K562 (cell line): ENCODE data around the gene DHRS3. TPM values are rescaled to one million over a fixed set of nuclear protein-coding genes. Genes with fewer than 3 reads are reported as not detected.

Experiments
- ATAC-seq: fragments of 200-7000 bp; cut with Tn5 transposase; 3 replicates; pipeline ENCODE4 v1.9.1; 2020; ENCODE audit warnings: moderate library complexity
- BruUV-seq: library from RNA; stranded (reverse); fragments of 400-500 nt; replicated peaks from 2 replicates; lab custom pipeline; 2021; lab: Mats Ljungman, UMichigan
- CTCF ChIA-PET: fragments of 300-600 bp; formaldehyde crosslinking; extraction: SDS; loops from one replicate; lab custom pipeline; 2021; ENCODE audit warnings: low intra/inter-chr PET ratio; lab: Yijun Ruan, JAX
- POLR2A ChIA-PET: fragments of 300-600, 350-650 bp; sonication (Branson Sonifier 250); formaldehyde crosslinking; extraction: SDS; loops from one replicate; lab custom pipeline; 2021; ENCODE audit warnings: antibody characterized with exemption, inconsistent platforms; lab: Yijun Ruan, JAX
- DNase-seq, 4 experiments: peaks; one replicate each; pipeline versions ENCODE4 v3.0.0 to v3.0.0-alpha.2; 2011 to 2018; ENCODE audit warnings: low spot score in 3 of 4, mixed read lengths in 3 of 4; ENCODE audit errors: extremely low read depth in 1 of 4
- FAIRE-seq: peaks from 2 replicates; lab custom pipeline; 2011; peaks lifted over from hg19 to GRCh38; lab: Jason Lieb, UNC
- H2AFZ ChIP-seq: 2 replicates; pipeline ENCODE4 v1.6.0; 2011; ENCODE audit warnings: low read depth, low read length, control low read depth, inconsistent platforms
- H3K27ac ChIP-seq: fragments of 200-600 bp; 3 replicates; pipeline ENCODE4 v1.8.0; 2011; ENCODE audit warnings: low read depth, mild to moderate bottlenecking, control low read depth, inconsistent platforms, low read length, moderate library complexity, mixed read lengths; ENCODE audit errors: extremely low read depth
- H3K27me3 ChIP-seq, 2 experiments: fragments of 300-600 bp in 1 of 2; 2 replicates in 1 of 2; 3 replicates in 1 of 2; pipeline versions ENCODE4 v1.6.0 to v1.8.0; 2011; ENCODE audit warnings: inconsistent platforms in 2 of 2, low read length in 2 of 2, mild to moderate bottlenecking in 1 of 2, mixed read lengths in 1 of 2, moderate library complexity in 1 of 2; ENCODE audit not compliant: control insufficient read depth in 2 of 2, insufficient read depth in 2 of 2
- H3K36me3 ChIP-seq: fragments of 300-600 bp; 3 replicates; pipeline ENCODE4 v1.8.0; 2011; ENCODE audit warnings: mild to moderate bottlenecking, low read length, inconsistent platforms; ENCODE audit not compliant: control insufficient read depth, insufficient read depth
- H3K4me1 ChIP-seq, 2 experiments: fragments of 200-600 bp in 1 of 2; replicated peaks in 1 of 2; 2 replicates in 1 of 2; 3 replicates in 1 of 2; pipeline versions ENCODE4 v1.5.1 to v1.8.0; 2011; ENCODE audit warnings: inconsistent platforms in 2 of 2, low read length in 2 of 2, mild to moderate bottlenecking in 1 of 2, mixed read lengths in 1 of 2, moderate library complexity in 1 of 2; ENCODE audit not compliant: control insufficient read depth in 2 of 2, insufficient read depth in 2 of 2
- H3K4me2 ChIP-seq: 2 replicates; pipeline ENCODE4 v1.6.1; 2011; ENCODE audit warnings: low read length, control low read depth, inconsistent platforms, mixed read lengths; ENCODE audit not compliant: insufficient read depth
- H3K4me3 ChIP-seq: fragments of 200-600 bp; sonication (generic), shearing (Covaris generic); 2 replicates; pipeline ENCODE4 v1.5.1; 2016; ENCODE audit warnings: control low read depth, inconsistent platforms
- H3K79me2 ChIP-seq: fragments of 200-600 bp; 3 replicates; pipeline ENCODE4 v1.8.0; 2011; ENCODE audit warnings: low read length, inconsistent platforms; ENCODE audit not compliant: control insufficient read depth, insufficient read depth
- H3K9ac ChIP-seq, 2 experiments: 2 replicates each; pipeline versions ENCODE4 v1.6.0 to v1.6.1; 2011; ENCODE audit warnings: low read depth in 2 of 2, low read length in 2 of 2, control low read depth in 1 of 2, inconsistent platforms in 1 of 2, mild to moderate bottlenecking in 1 of 2, mixed read lengths in 1 of 2; ENCODE audit not compliant: insufficient read depth in 1 of 2
- H3K9me1 ChIP-seq: one replicate; pipeline ENCODE4 v1.6.0; 2011; ENCODE audit warnings: inconsistent platforms, mild to moderate bottlenecking, low read length, moderate library complexity; ENCODE audit not compliant: control insufficient read depth, insufficient read depth
- H3K9me3 ChIP-seq: replicated peaks from 2 replicates; pipeline ENCODE4 v1.5.1; 2011; ENCODE audit warnings: low read depth, low read length, inconsistent platforms; ENCODE audit not compliant: control insufficient read depth, insufficient read depth
- H4K20me1 ChIP-seq: replicated peaks from 2 replicates; pipeline ENCODE4 v1.6.1; 2011; ENCODE audit warnings: low read length, inconsistent platforms, mixed read lengths; ENCODE audit not compliant: control insufficient read depth, insufficient read depth
- CBX1 ChIP-seq: sonication (generic); IDR thresholded peaks from 2 replicates; pipeline ENCODE4 v1.6.1; 2016; ENCODE audit warnings: antibody characterized with exemption, low read depth, mild to moderate bottlenecking
- CBX3 ChIP-seq, 2 experiments: IDR thresholded peaks; 1 replicate in 1 of 2; 2 replicates in 1 of 2; pipeline ENCODE4 v1.6.1; 2012; ENCODE audit warnings: inconsistent platforms in 2 of 2, low read length in 2 of 2, borderline replicate concordance in 1 of 2, control low read depth in 1 of 2
- CBX5 ChIP-seq: IDR thresholded peaks from 2 replicates; pipeline ENCODE4 v1.6.1; 2014; ENCODE audit warnings: low read depth, borderline replicate concordance
- CXXC5 ChIP-seq: fragments of 250-450 bp; sonication (Bioruptor Pico); IDR thresholded peaks from 2 replicates; pipeline ENCODE4 v1.8.0; 2022; ENCODE audit warnings: inconsistent platforms, mild to moderate bottlenecking, moderate library complexity
- JUN ChIP-seq, 2 experiments: sonication (generic) in 1 of 2; formaldehyde crosslinking in 1 of 2; IDR thresholded peaks; 2 replicates each; pipeline versions ENCODE4 v1.6.1 to v1.8.0; 2012 to 2022; ENCODE audit warnings: borderline replicate concordance in 2 of 2, mild to moderate bottlenecking in 2 of 2, improper control_type of control experiment in 1 of 2, low read depth in 1 of 2, low read length in 1 of 2, missing genetic modification reagents in 1 of 2
- LEF1 ChIP-seq: fragments of 450-650 bp; IDR thresholded peaks from 2 replicates; pipeline ENCODE4 v1.6.1; 2016; ENCODE audit warnings: mild to moderate bottlenecking
- TRIM28 ChIP-seq: fragments of 450-650 bp; IDR thresholded peaks from 2 replicates; pipeline ENCODE4 v1.6.1; 2017
- ZEB2 ChIP-seq: fragments of 450-650 bp; IDR thresholded peaks from 2 replicates; pipeline ENCODE4 v1.6.1; 2016
- WGBS: fragments of 100-300 bp; shearing (Covaris generic); methylation state at CpG from one replicate; pipeline ENCODE4 v1.1.6; 2016; ENCODE audit warnings: low coverage, mixed read lengths; ENCODE audit not compliant: insufficient coverage; ENCODE audit errors: missing lambda C conversion rate; 5-methylcytosine and 5-hydroxymethylcytosine counted together
- in situ Hi-C: fragments of 300-500 bp; cut with MboI; formaldehyde crosslinking; loops from 4 replicates; pipeline ENCODE4 v1.15.0; 2018; ENCODE audit warnings: inconsistent platforms, mixed read lengths
- intact Hi-C: fragments of 100-400 bp; cut with micrococcal nuclease; formaldehyde crosslinking; loops from 2 replicates; pipeline ENCODE4 v1.14.2; 2022
- polyA plus RNA-seq, 8 experiments: library from polyadenylated mRNA; depleted of rRNA in 4 of 8; stranded (reverse) in 5 of 8; unstranded in 3 of 8; fragments of >200 nt; fragmentation: Nextera tagmentation in 2 of 8; fragmentation: Illumina TruSeq in 1 of 8; extraction: Ambion mirVana in 2 of 8; extraction: Trizol in 1 of 8; gene quantifications; 2 replicates each; pipeline versions ENCODE4 v1.2.1 to v1.2.3, GENCODE V29; 2011 to 2014; ENCODE audit warnings: inconsistent platforms in 1 of 8, missing spikeins in 1 of 8
- total RNA-seq, 7 experiments: library from RNA; depleted of rRNA in 6 of 7; stranded (reverse); fragments of >200 nt in 6 of 7; fragmentation: Illumina TruSeq in 2 of 7; extraction: Trizol in 2 of 7; gene quantifications; 2 replicates each; pipeline versions ENCODE4 v1.2.1 to v1.2.3, GENCODE V29; 2011 to 2021; ENCODE audit warnings: low replicate concordance in 1 of 7
- TF ChIP-seq, protein P1 (sequence below): sonication (generic); formaldehyde crosslinking; IDR thresholded peaks from 2 replicates; pipeline ENCODE4 v1.8.1; 2023; ENCODE audit warnings: mild to moderate bottlenecking, missing genetic modification reagents
- TF ChIP-seq, protein P2 (sequence below), 2 experiments: fragments of 450-650 bp; IDR thresholded peaks; 2 replicates each; pipeline ENCODE4 v1.6.1; 2016; ENCODE audit warnings: mild to moderate bottlenecking in 2 of 2, borderline replicate concordance in 1 of 2, low read depth in 1 of 2, moderate library complexity in 1 of 2

DHRS3 gene
- total and polyA plus RNA-seq, 9 of the 15 experiments (the other 6 are each of a cell fraction or from before 2014, with no cell fraction given) = 21.0 to 116 (median 58.7) TPM

DNA sequence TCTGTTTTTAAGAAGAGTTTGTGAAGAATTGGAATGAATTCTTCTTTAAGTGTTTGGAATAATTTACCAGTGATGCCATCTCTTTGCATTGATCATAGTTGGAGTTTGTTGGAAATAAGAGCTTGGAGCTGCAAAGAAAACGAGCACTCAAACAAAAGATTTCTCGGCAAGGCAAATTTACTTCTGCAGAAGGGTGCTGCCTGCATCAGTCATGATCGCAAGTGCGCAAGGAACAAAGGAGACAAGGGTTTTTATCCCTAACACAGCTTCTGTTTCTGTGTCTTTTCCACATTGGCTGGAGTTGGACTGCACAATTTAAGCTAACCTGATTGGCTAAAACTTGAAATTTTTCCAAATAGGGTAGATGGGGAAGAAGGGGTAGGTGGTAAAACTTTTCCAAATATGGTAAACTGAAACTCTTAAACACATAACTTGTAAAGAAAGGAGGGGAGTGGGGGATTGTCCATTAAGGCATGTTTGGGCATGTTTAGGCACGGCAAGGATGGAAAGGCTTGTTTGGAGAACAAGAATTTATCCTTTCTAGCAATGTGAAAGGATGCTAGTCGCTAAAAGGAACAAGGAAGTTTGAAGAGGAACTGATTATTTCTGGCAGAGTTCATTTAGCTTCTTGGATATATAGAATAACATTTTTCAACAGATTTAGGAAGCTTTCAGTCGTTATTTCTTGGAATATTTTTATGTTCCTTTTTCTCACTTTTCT lies 22.4 kb upstream of the DHRS3 start:
- Histone ChIP-seq H3K4me1 (peaks cover 0 to 2% of the 10 kb centered on the region in 2 experiments; a peak in 1 of 5 replicates), H3K27me3 (no peaks in the 10 kb centered on the region), H4K20me1 (no peaks in the 10 kb centered on the region), H3K4me3 (no peak overlapping the region), H3K9ac (no peak overlapping the region), H3K4me2 (no peak overlapping the region), H3K9me1 (no peaks in the 10 kb centered on the region), H2AFZ (no peak overlapping the region), H3K79me2 (no peaks in the 10 kb centered on the region), H3K36me3 (peaks cover 4% of the 10 kb centered on the region; the same call in 1 of the 3 replicates), H3K9me3 (peaks cover 25% of the 10 kb centered on the region), H3K27ac (no peak overlapping the region)
- intact Hi-C loops (no loop called here), in situ Hi-C loops (no loop called here)
- POLR2A ChIA-PET = interaction anchor here (0.6 to 1.7 kb wide), 4 partner anchors 9 to 48 kb away, joined by 3 to 4 read pairs (median 4); no protein-coding TSS in a partner anchor
- BruUV-seq = no TSS peak
- ATAC-seq (no peak), DNase-seq (no peak), FAIRE-seq (no peak)
- WGBS = 53% methylated on average over 7 of the region's 7 CpGs
- CTCF ChIA-PET = no interaction called here
- TF ChIP-seq JUN (IDR thresholded peaks at IDR 0.05; ENCODE audit: borderline replicate concordance, low read depth, low read length) (peak; percentile 51; the same call in 1 of the 2 replicates), JUN (CRISPR knock-in tag; IDR thresholded peaks at IDR 0.05; ENCODE audit: borderline replicate concordance) (no peak), CBX3 (IDR thresholded peaks at IDR 0.05; ENCODE audit: borderline replicate concordance in 1 of 2, low read length in 2 of 2) (peak in 1 of 2 experiments; percentile 99; a peak in 2 of 3 replicates), CXXC5 (CRISPR knock-in tag) (no peak), TRIM28 (peak; percentile 99), CBX1 (peak; percentile 92), ZEB2 (peak; percentile 82), LEF1 (peak; percentile 54; the same call in 1 of the 2 replicates), CBX5 (peak; percentile 98)
- TF ChIP-seq, protein P1, sequence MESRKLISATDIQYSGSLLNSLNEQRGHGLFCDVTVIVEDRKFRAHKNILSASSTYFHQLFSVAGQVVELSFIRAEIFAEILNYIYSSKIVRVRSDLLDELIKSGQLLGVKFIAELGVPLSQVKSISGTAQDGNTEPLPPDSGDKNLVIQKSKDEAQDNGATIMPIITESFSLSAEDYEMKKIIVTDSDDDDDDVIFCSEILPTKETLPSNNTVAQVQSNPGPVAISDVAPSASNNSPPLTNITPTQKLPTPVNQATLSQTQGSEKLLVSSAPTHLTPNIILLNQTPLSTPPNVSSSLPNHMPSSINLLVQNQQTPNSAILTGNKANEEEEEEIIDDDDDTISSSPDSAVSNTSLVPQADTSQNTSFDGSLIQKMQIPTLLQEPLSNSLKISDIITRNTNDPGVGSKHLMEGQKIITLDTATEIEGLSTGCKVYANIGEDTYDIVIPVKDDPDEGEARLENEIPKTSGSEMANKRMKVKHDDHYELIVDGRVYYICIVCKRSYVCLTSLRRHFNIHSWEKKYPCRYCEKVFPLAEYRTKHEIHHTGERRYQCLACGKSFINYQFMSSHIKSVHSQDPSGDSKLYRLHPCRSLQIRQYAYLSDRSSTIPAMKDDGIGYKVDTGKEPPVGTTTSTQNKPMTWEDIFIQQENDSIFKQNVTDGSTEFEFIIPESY (CRISPR knock-in tag) = peak; percentile 72
- TF ChIP-seq, protein P2, sequence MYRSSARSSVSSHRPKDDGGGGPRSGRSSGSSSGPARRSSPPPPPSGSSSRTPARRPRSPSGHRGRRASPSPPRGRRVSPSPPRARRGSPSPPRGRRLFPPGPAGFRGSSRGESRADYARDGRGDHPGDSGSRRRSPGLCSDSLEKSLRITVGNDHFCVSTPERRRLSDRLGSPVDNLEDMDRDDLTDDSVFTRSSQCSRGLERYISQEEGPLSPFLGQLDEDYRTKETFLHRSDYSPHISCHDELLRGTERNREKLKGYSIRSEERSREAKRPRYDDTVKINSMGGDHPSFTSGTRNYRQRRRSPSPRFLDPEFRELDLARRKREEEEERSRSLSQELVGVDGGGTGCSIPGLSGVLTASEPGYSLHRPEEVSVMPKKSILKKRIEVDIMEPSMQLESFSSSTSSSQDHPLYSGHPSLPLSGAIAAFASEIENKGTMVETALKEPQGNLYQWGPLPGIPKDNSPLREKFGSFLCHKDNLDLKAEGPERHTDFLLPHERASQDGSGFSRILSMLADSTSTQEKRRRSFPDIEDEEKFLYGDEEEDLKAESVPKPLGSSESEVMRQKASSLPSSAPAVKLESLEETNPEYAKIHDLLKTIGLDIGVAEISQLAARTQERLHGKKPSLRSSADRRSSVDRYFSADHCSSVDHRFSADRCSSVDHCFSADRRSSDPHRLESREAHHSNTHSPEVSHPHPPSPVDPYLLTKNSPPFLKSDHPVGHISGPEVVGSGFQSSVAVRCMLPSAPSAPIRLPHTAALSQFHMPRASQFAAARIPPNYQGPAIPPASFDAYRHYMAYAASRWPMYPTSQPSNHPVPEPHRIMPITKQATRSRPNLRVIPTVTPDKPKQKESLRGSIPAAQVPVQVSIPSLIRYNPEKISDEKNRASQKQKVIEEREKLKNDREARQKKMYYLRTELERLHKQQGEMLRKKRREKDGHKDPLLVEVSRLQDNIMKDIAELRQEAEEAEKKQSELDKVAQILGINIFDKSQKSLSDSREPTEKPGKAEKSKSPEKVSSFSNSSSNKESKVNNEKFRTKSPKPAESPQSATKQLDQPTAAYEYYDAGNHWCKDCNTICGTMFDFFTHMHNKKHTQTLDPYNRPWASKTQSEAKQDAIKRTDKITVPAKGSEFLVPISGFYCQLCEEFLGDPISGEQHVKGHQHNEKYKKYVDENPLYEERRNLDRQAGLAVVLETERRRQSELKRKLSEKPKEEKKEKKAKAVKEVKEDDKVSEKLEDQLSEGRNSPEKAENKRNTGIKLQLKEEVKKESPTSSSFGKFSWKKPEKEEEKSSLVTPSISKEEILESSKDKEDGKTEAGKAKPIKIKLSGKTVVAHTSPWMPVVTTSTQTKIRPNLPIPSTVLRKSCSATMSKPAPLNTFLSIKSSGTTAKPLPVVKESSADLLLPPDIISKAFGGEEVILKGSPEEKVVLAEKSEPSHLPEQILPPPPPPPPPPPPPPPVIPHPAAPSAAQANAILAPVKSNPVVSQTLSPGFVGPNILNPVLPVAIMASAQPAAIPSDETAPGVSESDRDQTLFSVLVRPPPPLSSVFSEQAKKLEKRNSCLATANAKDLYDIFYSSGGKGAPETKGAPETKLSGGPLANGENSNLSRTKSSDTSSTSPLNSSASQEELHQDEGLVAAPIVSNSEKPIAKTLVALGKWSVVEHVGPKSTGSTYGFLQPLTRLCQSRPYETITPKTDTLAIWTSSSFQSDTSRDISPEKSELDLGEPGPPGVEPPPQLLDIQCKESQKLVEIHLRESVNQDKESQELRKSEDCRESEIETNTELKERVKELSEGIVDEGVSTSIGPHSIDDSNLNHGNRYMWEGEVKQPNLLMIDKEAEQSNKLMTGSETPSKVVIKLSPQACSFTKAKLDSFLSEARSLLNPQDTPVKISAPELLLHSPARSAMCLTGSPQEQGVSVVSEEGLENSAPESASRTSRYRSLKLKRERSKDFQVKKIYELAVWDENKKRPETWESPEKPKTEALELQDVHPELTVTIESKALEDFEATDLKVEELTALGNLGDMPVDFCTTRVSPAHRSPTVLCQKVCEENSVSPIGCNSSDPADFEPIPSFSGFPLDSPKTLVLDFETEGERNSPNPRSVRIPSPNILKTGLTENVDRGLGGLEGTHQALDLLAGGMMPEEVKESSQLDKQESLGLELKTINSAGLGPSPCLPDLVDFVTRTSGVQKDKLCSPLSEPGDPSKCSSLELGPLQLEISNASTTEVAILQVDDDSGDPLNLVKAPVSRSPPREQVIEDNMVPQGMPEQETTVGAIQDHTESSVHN (IDR thresholded peaks at IDR 0.05; ENCODE audit: borderline replicate concordance in 1 of 2, low read depth in 1 of 2) = peak in 1 of 2 experiments; percentile 45; a peak in 1 of 4 replicates
